NB4 (cell line): Measurements from ENCODE around the gene GNS.
"Not testable (repeated sequence)": the region's sequence is repeated elsewhere in the genome, so short reads cannot be mapped to it uniquely, and the experiment has no call there.

Experiments
- DNase-seq: peaks from one replicate; pipeline ENCODE4 v3.0.0; 2010; ENCODE audit warnings: low read depth
- H3K4me3 ChIP-seq: one replicate; pipeline ENCODE4 v1.5.1; 2011; ENCODE audit warnings: mild to moderate bottlenecking, low read depth, low read length, moderate library complexity
- CTCF ChIP-seq: IDR thresholded peaks from one replicate; pipeline ENCODE4 v1.5.1; 2012; ENCODE audit warnings: low read depth, low read length
- MAX ChIP-seq: IDR thresholded peaks from 2 replicates; pipeline ENCODE4 v1.6.1; 2011; ENCODE audit warnings: low read depth, low read length
- MYC ChIP-seq: IDR thresholded peaks from 2 replicates; pipeline ENCODE4 v1.6.1; 2011; ENCODE audit warnings: low read depth, low read length
- POLR2A ChIP-seq: IDR thresholded peaks from 2 replicates; pipeline ENCODE4 v1.6.1; 2011; ENCODE audit warnings: mild to moderate bottlenecking; ENCODE audit not compliant: insufficient read length; ENCODE audit errors: extremely low read depth

The GNS gene

GRCh38 chr12:64781280-64782190 lies 22.3 kb upstream of the GNS start:
- H3K4me3 ChIP-seq = no peak overlapping the region
- DNase-seq = no peak
- no peak for TF ChIP-seq POLR2A
- TF ChIP-seq CTCF = peak; percentile 4
- no peak for TF ChIP-seq MAX

- DNase-seq = peak; percentile 45
- no peak overlapping the region for H3K4me3 ChIP-seq
- no peak for TF ChIP-seq CTCF
- TF ChIP-seq MYC = no peak
- no peak for TF ChIP-seq MAX
- TF ChIP-seq POLR2A = no peak
Observed at GRCh38 chr12:64780531-64781279, 21.5 kb upstream of the GNS start.

- TF ChIP-seq MAX (no peak), CTCF (no peak), POLR2A (no peak), MYC (no peak)
- no peak overlapping the region for H3K4me3 ChIP-seq
- DNase-seq = no peak
Observed at GRCh38 chr12:64780132-64780530, 20.9 kb upstream of the GNS start.

- no peak overlapping the region for H3K4me3 ChIP-seq
- DNase-seq = no peak
- TF ChIP-seq CTCF (no peak), MAX (no peak)
Observed at GRCh38 chr12:64779354-64779974, 20.3 kb upstream of the GNS start.

GRCh38 chr12:64775147-64775736 lies 16.0 kb upstream of the GNS start:
- DNase-seq, H3K4me3 ChIP-seq: not testable (repeated sequence)

- TF ChIP-seq POLR2A (no peak), MAX (no peak), CTCF (no peak), MYC (no peak)
- no peak for DNase-seq
- no peak overlapping the region for H3K4me3 ChIP-seq
Observed at GRCh38 chr12:64773386-64773785, 14.2 kb upstream of the GNS start.
